ACC112 (cell line): ENCODE data around the gene KLHL20.
"Not testable (repeated sequence)": the region's sequence is repeated elsewhere in the genome, so short reads cannot be mapped to it uniquely, and the experiment has no call there.

ENCODE experiments used
- H2AFZ ChIP-seq: fragments of 200-600 bp; sonication (generic); one replicate; pipeline ENCODE4 v1.6.0; 2017; ENCODE audit warnings: antibody characterized with exemption, low read length; ENCODE audit not compliant: unreplicated experiment
- H3K27ac ChIP-seq: fragments of 200-600 bp; sonication (generic); 2 replicates; pipeline ENCODE4 v1.5.1; 2014; ENCODE audit warnings: low read depth, mild to moderate bottlenecking, antibody characterized with exemption, low read length, moderate library complexity
- H3K27me3 ChIP-seq: fragments of 200-600 bp; sonication (generic); 2 replicates; pipeline ENCODE4 v1.6.1; 2014; ENCODE audit warnings: mild to moderate bottlenecking, antibody characterized with exemption, low read length, moderate library complexity, mixed read lengths; ENCODE audit not compliant: insufficient read depth
- H3K36me3 ChIP-seq: fragments of 200-600 bp; sonication (generic); 2 replicates; pipeline ENCODE4 v1.6.1; 2016; ENCODE audit warnings: mild to moderate bottlenecking, antibody characterized with exemption, low read length, moderate library complexity, mixed read lengths; ENCODE audit not compliant: insufficient read depth
- H3K4me1 ChIP-seq: fragments of 200-600 bp; sonication (generic); one replicate; pipeline ENCODE4 v1.6.1; 2016; ENCODE audit warnings: low read length, mixed read lengths; ENCODE audit not compliant: insufficient read depth, unreplicated experiment, control insufficient read depth
- H3K4me3 ChIP-seq: fragments of 200-600 bp; sonication (generic); 2 replicates; pipeline ENCODE4 v1.5.1; 2014; ENCODE audit warnings: mild to moderate bottlenecking, low read depth, low read length
- H3K79me2 ChIP-seq: fragments of 200-600 bp; sonication (generic); one replicate; pipeline ENCODE4 v1.6.0; 2016; ENCODE audit warnings: low read length; ENCODE audit not compliant: control insufficient read depth, unreplicated experiment, insufficient read depth

KLHL20 gene

DNA sequence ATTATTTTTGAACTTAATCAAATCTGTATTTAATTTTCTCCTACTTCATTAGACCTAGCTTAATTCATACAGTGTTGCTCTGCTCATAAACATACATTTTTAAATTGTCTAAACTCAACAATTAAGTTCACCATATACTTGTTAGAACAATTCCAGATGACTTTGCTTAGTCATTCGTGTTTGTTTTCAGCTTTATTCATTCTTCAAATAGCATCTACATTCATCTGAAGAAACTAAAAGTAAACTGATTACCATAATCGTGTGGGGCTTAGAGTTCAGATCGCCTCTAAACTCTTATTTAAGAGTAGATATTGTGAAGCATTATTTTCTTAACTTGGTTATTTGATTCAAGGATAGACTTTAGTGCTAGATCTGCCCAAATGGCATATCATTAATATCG is 34.4 kb downstream of the KLHL20 start:
- H3K79me2 ChIP-seq = peaks cover 4% of the 10 kb centered on the region
- no peaks in the 10 kb centered on the region for H3K4me1 ChIP-seq
- no peak overlapping the region for H2AFZ ChIP-seq
- no peak overlapping the region for H3K4me3 ChIP-seq
- H3K36me3 ChIP-seq = peaks cover 3% of the 10 kb centered on the region; the same call in 1 of the 2 replicates
- H3K27ac ChIP-seq = no peak overlapping the region
- H3K27me3 ChIP-seq = no peaks in the 10 kb centered on the region

DNA sequence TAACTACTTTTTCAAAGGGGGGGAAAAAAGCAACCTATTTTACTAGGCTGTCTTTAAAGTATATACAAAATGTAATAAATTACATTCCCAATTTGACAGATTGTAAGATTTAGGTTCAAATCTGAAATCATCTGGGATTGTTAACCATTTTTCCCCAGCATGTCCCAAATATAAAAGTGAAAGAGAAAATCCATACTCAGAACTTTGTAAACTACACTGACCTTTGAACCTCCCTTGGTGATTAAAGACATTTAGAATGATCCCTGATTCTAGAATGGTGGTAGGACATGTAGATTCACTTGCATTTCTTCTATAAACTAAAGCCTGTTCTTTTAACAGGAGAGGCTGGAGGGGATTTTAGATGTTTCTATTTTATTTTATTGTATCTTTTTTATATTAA is 39.0 kb downstream of the KLHL20 start:
- peaks cover 41% of the 10 kb centered on the region for H3K36me3 ChIP-seq

DNA sequence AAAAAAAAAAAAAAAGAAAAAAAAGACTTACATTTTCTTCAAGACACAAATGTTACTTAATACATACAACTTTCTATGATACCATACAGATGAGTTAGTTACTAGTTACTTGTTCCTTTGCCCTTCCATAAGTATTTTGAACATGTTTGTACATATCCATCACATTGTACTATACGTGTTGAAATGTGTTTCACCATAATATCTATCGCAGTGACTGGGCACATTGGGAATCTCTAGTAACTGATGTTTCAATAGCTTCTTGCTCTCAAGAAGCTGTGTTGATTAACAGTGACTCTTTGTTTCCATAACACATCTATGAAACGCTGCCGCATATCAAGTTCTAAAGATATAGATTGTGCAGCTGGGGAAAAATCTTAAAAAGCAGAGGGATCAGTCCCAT is 42.9 kb downstream of the KLHL20 start:
- no peak overlapping the region for H3K4me3 ChIP-seq
- H3K27ac ChIP-seq = no peak overlapping the region
- H3K4me1 ChIP-seq = no peaks in the 10 kb centered on the region
- no peaks in the 10 kb centered on the region for H3K79me2 ChIP-seq
- H3K36me3 ChIP-seq = peaks cover 47% of the 10 kb centered on the region
- no peak overlapping the region for H2AFZ ChIP-seq
- no peaks in the 10 kb centered on the region for H3K27me3 ChIP-seq

More for the DNA sequence above, 39.0 kb downstream of the KLHL20 start:
- Histone ChIP-seq H3K27me3 (no peaks in the 10 kb centered on the region), H3K27ac (no peak overlapping the region), H3K4me3 (no peak overlapping the region), H2AFZ (no peak overlapping the region), H3K4me1 (no peaks in the 10 kb centered on the region), H3K79me2 (peaks cover 4% of the 10 kb centered on the region)

DNA sequence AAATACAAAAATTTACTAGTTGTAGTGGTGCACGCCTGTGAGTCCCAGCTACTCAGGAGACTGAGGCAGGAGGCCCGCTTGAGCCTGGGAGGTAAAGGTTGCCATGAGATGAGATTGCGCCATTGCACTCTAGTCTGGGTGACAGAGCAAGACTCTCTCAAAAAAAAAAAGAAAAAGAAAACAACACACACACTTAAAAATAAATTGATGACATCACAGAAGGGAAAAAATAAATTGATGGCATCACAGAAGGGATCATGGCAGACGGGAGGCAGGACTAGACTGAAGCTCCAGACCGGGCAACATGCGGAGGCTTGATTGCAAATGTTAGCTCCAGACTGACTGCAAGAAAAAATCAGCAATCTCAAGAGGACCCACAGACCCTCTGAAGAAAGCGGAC is 43.3 kb downstream of the KLHL20 start:
- Histone ChIP-seq H3K4me1 (no peaks in the 10 kb centered on the region), H3K79me2 (no peaks in the 10 kb centered on the region), H3K4me3 (no peak overlapping the region), H3K27ac (no peak overlapping the region), H2AFZ (no peak overlapping the region), H3K27me3 (no peaks in the 10 kb centered on the region), H3K36me3 (peaks cover 47% of the 10 kb centered on the region)

DNA sequence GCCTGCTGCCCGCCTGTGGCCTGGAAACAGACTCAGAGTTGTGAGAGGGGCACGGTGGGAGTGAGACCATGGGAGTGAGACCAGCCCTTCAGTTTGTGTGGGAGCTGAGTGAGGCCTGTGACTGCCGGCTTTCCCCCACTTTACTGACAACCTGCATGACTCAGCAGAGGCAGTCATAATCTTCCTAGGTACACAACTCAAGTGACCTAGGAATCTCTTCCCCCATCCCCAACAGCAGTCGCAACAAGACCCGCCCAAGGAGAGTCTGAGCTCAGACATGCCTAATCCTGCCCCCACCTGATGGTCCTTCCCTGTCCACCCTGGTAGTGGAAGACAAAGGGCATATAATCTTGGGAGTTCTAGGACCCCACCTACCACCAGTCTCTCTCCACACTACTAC is 44.2 kb downstream of the KLHL20 start:
- Histone ChIP-seq H3K79me2 (no peaks in the 10 kb centered on the region), H3K4me1 (no peaks in the 10 kb centered on the region), H2AFZ (no peak overlapping the region), H3K27me3 (no peaks in the 10 kb centered on the region), H3K27ac (no peak overlapping the region), H3K4me3 (no peak overlapping the region), H3K36me3 (peaks cover 47% of the 10 kb centered on the region)

DNA sequence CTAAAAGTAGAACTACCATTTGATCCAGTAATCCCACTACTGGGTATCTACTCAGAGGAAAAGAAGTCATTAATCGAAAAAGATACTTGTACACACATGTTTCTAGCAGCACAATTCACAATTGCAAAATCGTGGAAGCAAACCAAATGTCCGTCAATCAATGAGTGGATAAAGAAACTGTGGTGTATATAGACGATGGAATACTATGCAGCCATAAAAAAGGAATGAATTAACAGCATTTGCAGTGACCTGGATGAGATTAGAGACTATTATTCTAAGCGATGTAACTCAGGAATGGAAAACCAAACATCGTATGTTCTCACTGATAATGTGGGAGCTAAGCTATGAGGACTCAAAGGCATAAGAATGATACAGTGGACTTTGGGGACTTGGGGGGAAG is 49.5 kb downstream of the KLHL20 start:
- H3K27ac ChIP-seq, H3K36me3 ChIP-seq, H3K4me3 ChIP-seq, H3K27me3 ChIP-seq, H3K4me1 ChIP-seq, H3K79me2 ChIP-seq, H2AFZ ChIP-seq: not testable (repeated sequence)

DNA sequence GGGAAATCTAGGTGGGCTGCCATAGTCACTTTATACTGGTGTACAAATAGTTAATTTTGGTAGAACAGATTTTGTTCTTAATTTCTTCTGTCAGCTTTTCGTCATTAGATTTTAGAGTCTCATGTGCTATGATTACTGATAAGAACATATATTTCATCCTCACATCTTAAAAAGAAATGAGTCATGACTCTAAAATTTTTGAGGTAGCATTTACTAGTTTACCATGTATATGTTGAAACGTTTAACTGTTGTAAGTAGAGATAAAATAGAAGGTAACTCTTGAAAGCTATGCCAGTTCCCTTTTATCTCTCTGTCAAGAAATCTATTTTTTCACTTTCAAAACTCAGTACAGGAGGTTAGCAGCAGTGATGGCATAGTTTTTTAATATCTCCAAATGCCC is 53.4 kb downstream of the KLHL20 start:
- Histone ChIP-seq H3K36me3 (no peaks in the 10 kb centered on the region; the same call in 1 of the 2 replicates), H3K4me3 (no peak overlapping the region), H3K27ac (no peak overlapping the region), H3K27me3 (no peaks in the 10 kb centered on the region), H3K79me2 (no peaks in the 10 kb centered on the region), H3K4me1 (no peaks in the 10 kb centered on the region), H2AFZ (no peak overlapping the region)

DNA sequence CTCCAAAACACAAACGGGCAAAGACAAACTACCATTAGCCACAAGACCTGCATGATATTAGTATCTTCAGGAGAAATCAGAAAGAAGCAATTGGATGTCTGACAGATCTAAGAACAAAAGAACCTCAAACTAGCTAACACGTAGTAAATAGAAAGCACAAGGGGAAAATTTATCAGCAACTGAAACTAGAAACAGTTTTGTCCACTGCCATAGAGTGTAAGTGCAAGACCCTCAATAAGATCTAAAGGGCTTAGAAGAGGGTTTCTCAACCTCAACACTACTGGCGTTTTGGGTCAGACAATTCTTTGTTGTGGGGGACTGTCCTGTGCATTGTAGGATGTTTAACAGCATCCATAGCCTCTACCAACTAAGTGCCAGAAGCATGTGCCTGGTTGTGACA is 54.0 kb downstream of the KLHL20 start:
- no peak overlapping the region for H3K27ac ChIP-seq
- H3K4me3 ChIP-seq = no peak overlapping the region

DNA sequence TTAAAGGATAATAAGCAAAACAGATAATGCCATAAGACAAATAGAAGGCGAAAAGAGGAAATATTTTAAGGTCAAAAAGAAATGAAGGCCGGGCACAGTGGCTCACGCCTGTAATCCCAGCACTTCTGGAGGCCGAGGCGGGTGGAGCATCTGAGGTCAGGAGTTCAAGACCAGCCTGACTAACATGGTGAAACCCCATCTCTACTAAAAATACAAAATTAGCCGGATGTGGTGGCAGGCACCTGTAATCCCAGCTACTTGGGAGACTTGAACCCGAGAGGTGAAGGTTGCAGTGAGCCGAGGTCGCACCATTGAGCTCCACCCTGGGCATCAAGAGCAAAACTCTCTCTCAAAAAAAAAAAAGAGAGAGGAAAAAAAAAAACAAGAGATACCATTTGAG is 55.5 kb downstream of the KLHL20 start:
- H3K4me1 ChIP-seq, H3K27me3 ChIP-seq, H3K4me3 ChIP-seq, H2AFZ ChIP-seq, H3K79me2 ChIP-seq, H3K36me3 ChIP-seq, H3K27ac ChIP-seq: not testable (repeated sequence)

More for the DNA sequence above, 54.0 kb downstream of the KLHL20 start:
- H3K36me3 ChIP-seq = no peaks in the 10 kb centered on the region; the same call in 1 of the 2 replicates
- no peak overlapping the region for H2AFZ ChIP-seq
- H3K27me3 ChIP-seq = no peaks in the 10 kb centered on the region
- H3K79me2 ChIP-seq = no peaks in the 10 kb centered on the region
- no peaks in the 10 kb centered on the region for H3K4me1 ChIP-seq

DNA sequence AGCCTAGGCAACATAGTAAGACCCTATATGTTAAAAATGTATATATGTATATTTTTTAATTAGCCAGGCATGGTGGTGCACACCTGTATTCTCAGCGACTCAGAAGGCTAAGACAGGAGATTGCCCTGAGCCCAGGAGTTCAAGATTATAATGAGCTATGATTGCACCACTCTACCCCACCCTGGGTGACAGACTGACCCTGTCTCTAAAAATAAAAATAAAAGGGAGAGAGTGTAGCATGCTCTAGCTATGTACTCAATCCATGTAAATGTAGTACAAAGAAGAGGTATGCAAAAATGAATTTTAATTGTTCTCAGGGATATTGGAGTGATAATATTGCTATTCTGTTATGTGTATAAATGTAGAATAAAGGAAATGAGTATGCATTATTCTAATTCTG is 56.8 kb downstream of the KLHL20 start:
- Histone ChIP-seq H3K4me3 (no peak overlapping the region), H3K27me3 (no peaks in the 10 kb centered on the region), H3K36me3 (peaks cover 8% of the 10 kb centered on the region), H3K27ac (no peak overlapping the region), H3K4me1 (no peaks in the 10 kb centered on the region), H2AFZ (no peak overlapping the region), H3K79me2 (no peaks in the 10 kb centered on the region)

DNA sequence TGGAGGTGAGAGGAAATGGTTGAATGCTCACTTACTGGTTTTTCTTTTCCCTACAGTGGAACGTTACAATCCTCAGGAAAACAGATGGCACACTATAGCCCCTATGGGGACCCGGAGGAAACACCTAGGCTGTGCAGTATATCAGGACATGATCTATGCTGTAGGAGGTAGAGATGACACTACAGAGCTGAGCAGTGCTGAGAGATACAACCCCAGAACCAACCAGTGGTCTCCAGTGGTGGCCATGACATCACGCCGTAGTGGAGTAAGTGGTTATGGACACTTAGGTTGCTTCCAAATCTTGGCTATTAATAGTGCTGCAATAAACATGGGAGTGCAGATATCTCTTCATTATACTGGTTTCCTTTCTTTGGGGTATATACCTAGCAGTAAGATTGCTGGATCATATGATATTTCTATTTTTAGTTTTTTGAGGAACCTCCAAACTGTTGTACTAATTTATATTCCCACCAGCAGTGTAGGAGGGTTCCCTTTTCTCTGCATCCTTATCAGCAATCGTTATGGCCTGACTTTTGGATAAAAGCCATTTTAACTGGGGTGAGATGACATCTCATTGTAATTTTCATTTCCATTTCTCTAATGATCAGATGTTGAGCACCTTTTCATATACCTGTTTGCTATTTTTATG is 60.9 kb downstream of the KLHL20 start:
- no peak overlapping the region for H3K27ac ChIP-seq
- H3K79me2 ChIP-seq = no peaks in the 10 kb centered on the region
- H3K4me3 ChIP-seq = no peak overlapping the region
- no peaks in the 10 kb centered on the region for H3K27me3 ChIP-seq
- H2AFZ ChIP-seq = no peak overlapping the region
- H3K36me3 ChIP-seq = peaks cover 17% of the 10 kb centered on the region; the same call in 1 of the 2 replicates
- H3K4me1 ChIP-seq = no peaks in the 10 kb centered on the region
